Testis (tissue), 3 donors: ENCODE data around the gene PRG2. TPM values are rescaled to one million over a fixed set of nuclear protein-coding genes. Genes with fewer than 3 reads are reported as not detected.

Source experiments
- DNase-seq: peaks from one replicate; pipeline ENCODE4 v3.0.0-alpha.2; 2019
- H3K27ac ChIP-seq, 2 donors: fragments of 200-600 bp; sonication (generic); one replicate each; pipeline ENCODE4 v1.5.1; 2019
- H3K27me3 ChIP-seq: fragments of 200-600 bp; sonication (generic); one replicate; pipeline ENCODE4 v1.5.1; 2019
- H3K36me3 ChIP-seq: fragments of 200-600 bp; sonication (generic); one replicate; pipeline ENCODE4 v1.5.1; 2017; ENCODE audit warnings: low read depth; ENCODE audit errors: missing control alignments
- H3K4me1 ChIP-seq: fragments of 200-600 bp; sonication (generic); one replicate; pipeline ENCODE4 v1.5.1; 2019
- H3K4me3 ChIP-seq, 2 donors: fragments of 200-600 bp; sonication (generic); one replicate each; pipeline ENCODE4 v1.5.1; 2017 to 2019
- H3K9me3 ChIP-seq: fragments of 200-600 bp; sonication (generic); one replicate; pipeline ENCODE4 v1.5.1; 2017
- CTCF ChIP-seq, 3 experiments: fragments of 450-650 bp in 2 of 3; fragments of 200-600 bp in 1 of 3; sonication (generic) in 1 of 3; IDR thresholded peaks; one replicate each; pipeline ENCODE4 v1.5.1; 2016 to 2019; ENCODE audit warnings: antibody characterized with exemption in 3 of 3, mild to moderate bottlenecking in 2 of 3, moderate library complexity in 1 of 3
- POLR2A ChIP-seq: fragments of 450-650 bp; IDR thresholded peaks from one replicate; pipeline ENCODE4 v1.6.1; 2017; ENCODE audit warnings: antibody characterized with exemption, mild to moderate bottlenecking, moderate library complexity
- WGBS, 2 donors: methylation state at CpG; one replicate each; pipeline ENCODE4 v1.1.5; 2018; 5-methylcytosine and 5-hydroxymethylcytosine counted together
- intact Hi-C: fragments of 100-400 bp; cut with DNase I; formaldehyde crosslinking; loops from one replicate; pipeline ENCODE4 v1.15.1; 2023; ENCODE audit warnings: low total_unique reads
- polyA plus RNA-seq: library from polyadenylated mRNA; stranded (reverse); fragments of 350-450 nt; fragmentation: Illumina TruSeq; extraction: RNeasy Lipid Tissue Mini Kit (QIAGEN cat#74804); gene quantifications from one replicate; pipeline ENCODE4 v1.2.3, GENCODE V29; 2014; ENCODE audit warnings: low read depth, low replicate concordance; ENCODE audit not compliant: insufficient read depth
- total RNA-seq, 2 donors: library from RNA; depleted of rRNA; stranded (reverse); fragments of >200 nt; gene quantifications; one replicate each; pipeline ENCODE4 v1.2.3, GENCODE V29; 2016

The PRG2 gene
- total and polyA plus RNA-seq, 3 donors from 2014 or later: not detected

- intact Hi-C loops: no loop called here
- no peaks in the 10 kb centered on the region for H3K4me1 ChIP-seq
- no peak for DNase-seq
- H3K36me3 ChIP-seq: no peaks in the 10 kb centered on the region
- H3K27ac ChIP-seq: no peak overlapping the region
- TF ChIP-seq CTCF (IDR thresholded peaks at IDR 0.05) (no peak), POLR2A (no peak)
- H3K4me3 ChIP-seq: no peak overlapping the region
- 76 to 83% methylated on average over 2 of the region's 2 CpGs for WGBS, 2 donors
- no peaks in the 10 kb centered on the region for H3K9me3 ChIP-seq
- H3K27me3 ChIP-seq: no peaks in the 10 kb centered on the region
Observed at GRCh38 chr11:57391539-57391938, 1.1 kb upstream of the PRG2 start.

- intact Hi-C loops: no loop called here
- WGBS, 2 donors: 86% methylated on average over 3 of the region's 3 CpGs
- no peak for TF ChIP-seq CTCF (IDR thresholded peaks at IDR 0.05)
- no peak for TF ChIP-seq POLR2A
Observed at GRCh38 chr11:57391111-57391510, 661 bp upstream of the PRG2 start.

GRCh38 chr11:57387289-57388030, 3.0 kb downstream of the PRG2 start:
- H3K4me1 ChIP-seq: no peaks in the 10 kb centered on the region
- no peak for TF ChIP-seq CTCF (IDR thresholded peaks at IDR 0.05)
- TF ChIP-seq POLR2A: no peak
- H3K27me3 ChIP-seq: no peaks in the 10 kb centered on the region
- no peak overlapping the region for H3K4me3 ChIP-seq
- DNase-seq: no peak
- WGBS, 2 donors: 79 to 86% methylated on average over 16 of the region's 16 CpGs
- no peak overlapping the region for H3K27ac ChIP-seq
- H3K36me3 ChIP-seq: no peaks in the 10 kb centered on the region
- intact Hi-C loops: no loop called here
- no peaks in the 10 kb centered on the region for H3K9me3 ChIP-seq

More at GRCh38 chr11:57391111-57391510, 661 bp upstream of the PRG2 start:
- Histone ChIP-seq H3K4me1 (no peaks in the 10 kb centered on the region), H3K36me3 (no peaks in the 10 kb centered on the region), H3K27ac (no peak overlapping the region), H3K4me3 (no peak overlapping the region), H3K27me3 (no peaks in the 10 kb centered on the region), H3K9me3 (no peaks in the 10 kb centered on the region)
- DNase-seq: no peak

GRCh38 chr11:57386178-57386940, 4.1 kb downstream of the PRG2 start:
- WGBS, 2 donors: 70 to 71% methylated on average over 5 of the region's 5 CpGs
- no peak for DNase-seq
- no peaks in the 10 kb centered on the region for H3K36me3 ChIP-seq
- no peak overlapping the region for H3K4me3 ChIP-seq
- H3K4me1 ChIP-seq: no peaks in the 10 kb centered on the region
- no peak overlapping the region for H3K27ac ChIP-seq
- intact Hi-C loops: no loop called here
- H3K9me3 ChIP-seq: no peaks in the 10 kb centered on the region
- H3K27me3 ChIP-seq: no peaks in the 10 kb centered on the region
- TF ChIP-seq POLR2A (no peak), CTCF (IDR thresholded peaks at IDR 0.05) (no peak)
